ENCODE data around the gene SAPCD2. TPM values are rescaled to one million over a fixed set of nuclear protein-coding genes. Genes with fewer than 3 reads are reported as not detected.

Gene SAPCD2
- total and polyA plus RNA-seq, 9 of the 15 experiments (the other 6 are each of a cell fraction or from before 2014, with no cell fraction given) = 3.4 to 91.8 (median 18.8) TPM

DNA sequence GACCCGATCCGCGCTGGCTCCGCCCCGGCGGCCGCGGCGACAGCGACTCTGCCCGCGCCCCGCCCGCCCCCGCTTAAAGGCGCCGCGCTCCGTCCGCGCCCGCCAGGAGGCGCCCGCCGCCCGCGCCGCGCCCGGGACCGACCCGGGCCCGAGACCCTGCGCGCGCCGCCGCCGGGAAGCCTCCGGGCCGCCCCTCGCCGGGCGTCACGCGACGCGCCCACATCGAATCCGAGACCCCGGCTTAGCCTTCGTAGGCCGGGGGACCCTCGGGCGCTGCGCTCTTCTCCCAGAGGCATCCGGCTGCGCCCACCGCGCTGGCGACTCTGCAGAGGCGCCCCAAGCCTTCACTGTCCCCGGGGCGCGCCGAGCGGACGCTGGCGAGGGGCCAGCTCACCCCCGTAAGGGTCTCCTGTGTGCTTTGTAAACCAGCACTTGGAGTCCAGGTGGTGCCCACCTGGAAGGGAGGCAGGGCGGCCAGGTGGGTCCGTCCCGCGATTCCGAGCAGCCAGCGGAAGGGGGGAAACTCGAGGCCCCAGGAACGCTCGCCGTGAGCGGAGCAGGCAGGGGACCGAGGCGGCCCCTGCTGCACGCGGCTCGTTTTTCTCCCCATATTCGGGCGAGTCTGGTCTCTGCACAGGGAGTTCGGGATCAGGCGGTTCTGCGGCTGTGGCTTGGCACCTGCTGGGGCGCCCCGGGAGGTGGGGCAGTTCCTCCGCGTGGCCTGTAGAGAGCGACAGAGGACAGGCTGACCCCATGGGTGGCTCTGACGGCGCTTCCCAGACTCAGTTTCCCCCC is 41.9 kb downstream of the SAPCD2 start (continued):
- TF ChIP-seq, protein P1, sequence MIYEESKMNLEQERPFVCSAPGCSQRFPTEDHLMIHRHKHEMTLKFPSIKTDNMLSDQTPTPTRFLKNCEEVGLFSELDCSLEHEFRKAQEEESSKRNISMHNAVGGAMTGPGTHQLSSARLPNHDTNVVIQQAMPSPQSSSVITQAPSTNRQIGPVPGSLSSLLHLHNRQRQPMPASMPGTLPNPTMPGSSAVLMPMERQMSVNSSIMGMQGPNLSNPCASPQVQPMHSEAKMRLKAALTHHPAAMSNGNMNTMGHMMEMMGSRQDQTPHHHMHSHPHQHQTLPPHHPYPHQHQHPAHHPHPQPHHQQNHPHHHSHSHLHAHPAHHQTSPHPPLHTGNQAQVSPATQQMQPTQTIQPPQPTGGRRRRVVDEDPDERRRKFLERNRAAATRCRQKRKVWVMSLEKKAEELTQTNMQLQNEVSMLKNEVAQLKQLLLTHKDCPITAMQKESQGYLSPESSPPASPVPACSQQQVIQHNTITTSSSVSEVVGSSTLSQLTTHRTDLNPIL (CRISPR knock-in tag; IDR thresholded peaks at IDR 0.05) = no peak
- TF ChIP-seq, protein P2, sequence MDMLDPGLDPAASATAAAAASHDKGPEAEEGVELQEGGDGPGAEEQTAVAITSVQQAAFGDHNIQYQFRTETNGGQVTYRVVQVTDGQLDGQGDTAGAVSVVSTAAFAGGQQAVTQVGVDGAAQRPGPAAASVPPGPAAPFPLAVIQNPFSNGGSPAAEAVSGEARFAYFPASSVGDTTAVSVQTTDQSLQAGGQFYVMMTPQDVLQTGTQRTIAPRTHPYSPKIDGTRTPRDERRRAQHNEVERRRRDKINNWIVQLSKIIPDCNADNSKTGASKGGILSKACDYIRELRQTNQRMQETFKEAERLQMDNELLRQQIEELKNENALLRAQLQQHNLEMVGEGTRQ (CRISPR knock-in tag; IDR thresholded peaks at IDR 0.05) = no peak
- TF ChIP-seq FOS (IDR thresholded peaks at IDR 0.05; ENCODE audit: extremely low read depth, insufficient read length) (no peak), TAF1 (IDR thresholded peaks at IDR 0.05; ENCODE audit: control insufficient read depth, extremely low read depth, insufficient read depth, low read length, severe bottlenecking) (no peak), ZNF232 (CRISPR knock-in tag; IDR thresholded peaks at IDR 0.05) (no peak), U2AF1 (optimal IDR thresholded peaks at IDR 0.05; ENCODE audit: low read depth, low read length) (no peak), ZBTB7A (IDR thresholded peaks at IDR 0.05; ENCODE audit: borderline replicate concordance, control insufficient read depth, low read depth, low read length) (peak; percentile 70; the same call in 1 of the 2 replicates), HOXB6 (CRISPR knock-in tag; IDR thresholded peaks at IDR 0.05; ENCODE audit: borderline replicate concordance) (no peak), ZFP1 (CRISPR knock-in tag; IDR thresholded peaks at IDR 0.05) (no peak), TAF7 (tag; IDR thresholded peaks at IDR 0.05) (no peak), HDAC1 (IDR thresholded peaks at IDR 0.05) (no peak), BRD4 (IDR thresholded peaks at IDR 0.05) (no peak), NR2C1 (IDR thresholded peaks at IDR 0.05) (no peak), NR2C1 (tag; IDR thresholded peaks at IDR 0.05) (no peak), TEAD2 (tag; IDR thresholded peaks at IDR 0.05) (no peak), ZNF77 (CRISPR knock-in tag; IDR thresholded peaks at IDR 0.05) (no peak), RBM39 (optimal IDR thresholded peaks at IDR 0.05; ENCODE audit: low read depth, low read length) (no peak), BCL6 (CRISPR knock-in tag; IDR thresholded peaks at IDR 0.05) (no peak), EP400 (IDR thresholded peaks at IDR 0.05) (no peak), SMAD1 (IDR thresholded peaks at IDR 0.05; ENCODE audit: low read depth, low read length, partially characterized antibody) (no peak), RFX1 (IDR thresholded peaks at IDR 0.05) (no peak), SNRNP70 (optimal IDR thresholded peaks at IDR 0.05; ENCODE audit: low read depth, low read length) (no peak)
- TF ChIP-seq, protein P3, sequence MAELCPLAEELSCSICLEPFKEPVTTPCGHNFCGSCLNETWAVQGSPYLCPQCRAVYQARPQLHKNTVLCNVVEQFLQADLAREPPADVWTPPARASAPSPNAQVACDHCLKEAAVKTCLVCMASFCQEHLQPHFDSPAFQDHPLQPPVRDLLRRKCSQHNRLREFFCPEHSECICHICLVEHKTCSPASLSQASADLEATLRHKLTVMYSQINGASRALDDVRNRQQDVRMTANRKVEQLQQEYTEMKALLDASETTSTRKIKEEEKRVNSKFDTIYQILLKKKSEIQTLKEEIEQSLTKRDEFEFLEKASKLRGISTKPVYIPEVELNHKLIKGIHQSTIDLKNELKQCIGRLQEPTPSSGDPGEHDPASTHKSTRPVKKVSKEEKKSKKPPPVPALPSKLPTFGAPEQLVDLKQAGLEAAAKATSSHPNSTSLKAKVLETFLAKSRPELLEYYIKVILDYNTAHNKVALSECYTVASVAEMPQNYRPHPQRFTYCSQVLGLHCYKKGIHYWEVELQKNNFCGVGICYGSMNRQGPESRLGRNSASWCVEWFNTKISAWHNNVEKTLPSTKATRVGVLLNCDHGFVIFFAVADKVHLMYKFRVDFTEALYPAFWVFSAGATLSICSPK (IDR thresholded peaks at IDR 0.05; ENCODE audit: borderline replicate concordance) = no peak

All from K562 (cell line).